Panc1 (cell line): ENCODE data around the gene DDB1.

Experiments used
- TCF7L2 ChIP-seq: IDR thresholded peaks from 2 replicates; pipeline ENCODE4 v1.6.1; 2011; ENCODE audit warnings: mild to moderate bottlenecking, low read depth, low read length, inconsistent platforms
- TF ChIP-seq, protein P1 (sequence below): fragments of 450-650 bp; IDR thresholded peaks from 2 replicates; pipeline ENCODE4 v1.5.1; 2017; ENCODE audit warnings: mild to moderate bottlenecking

GRCh38 chr11:61268588-61269250 is 64.2 kb downstream of the DDB1 start:
- no peak for TF ChIP-seq TCF7L2
- TF ChIP-seq, protein P1, sequence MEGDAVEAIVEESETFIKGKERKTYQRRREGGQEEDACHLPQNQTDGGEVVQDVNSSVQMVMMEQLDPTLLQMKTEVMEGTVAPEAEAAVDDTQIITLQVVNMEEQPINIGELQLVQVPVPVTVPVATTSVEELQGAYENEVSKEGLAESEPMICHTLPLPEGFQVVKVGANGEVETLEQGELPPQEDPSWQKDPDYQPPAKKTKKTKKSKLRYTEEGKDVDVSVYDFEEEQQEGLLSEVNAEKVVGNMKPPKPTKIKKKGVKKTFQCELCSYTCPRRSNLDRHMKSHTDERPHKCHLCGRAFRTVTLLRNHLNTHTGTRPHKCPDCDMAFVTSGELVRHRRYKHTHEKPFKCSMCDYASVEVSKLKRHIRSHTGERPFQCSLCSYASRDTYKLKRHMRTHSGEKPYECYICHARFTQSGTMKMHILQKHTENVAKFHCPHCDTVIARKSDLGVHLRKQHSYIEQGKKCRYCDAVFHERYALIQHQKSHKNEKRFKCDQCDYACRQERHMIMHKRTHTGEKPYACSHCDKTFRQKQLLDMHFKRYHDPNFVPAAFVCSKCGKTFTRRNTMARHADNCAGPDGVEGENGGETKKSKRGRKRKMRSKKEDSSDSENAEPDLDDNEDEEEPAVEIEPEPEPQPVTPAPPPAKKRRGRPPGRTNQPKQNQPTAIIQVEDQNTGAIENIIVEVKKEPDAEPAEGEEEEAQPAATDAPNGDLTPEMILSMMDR: no peak
